GM21447 (cell line): ENCODE measurements around the gene SHISA9.

Experiments used
- ATAC-seq: cut with Tn5 transposase; IDR thresholded peaks from one replicate; pipeline ENCODE4 v1.9.1; 2021; ENCODE audit not compliant: unreplicated experiment

SHISA9 gene

GRCh38 chr16:13244770-13245169 is 343.4 kb downstream of the SHISA9 start:
- no peak for ATAC-seq

DNA sequence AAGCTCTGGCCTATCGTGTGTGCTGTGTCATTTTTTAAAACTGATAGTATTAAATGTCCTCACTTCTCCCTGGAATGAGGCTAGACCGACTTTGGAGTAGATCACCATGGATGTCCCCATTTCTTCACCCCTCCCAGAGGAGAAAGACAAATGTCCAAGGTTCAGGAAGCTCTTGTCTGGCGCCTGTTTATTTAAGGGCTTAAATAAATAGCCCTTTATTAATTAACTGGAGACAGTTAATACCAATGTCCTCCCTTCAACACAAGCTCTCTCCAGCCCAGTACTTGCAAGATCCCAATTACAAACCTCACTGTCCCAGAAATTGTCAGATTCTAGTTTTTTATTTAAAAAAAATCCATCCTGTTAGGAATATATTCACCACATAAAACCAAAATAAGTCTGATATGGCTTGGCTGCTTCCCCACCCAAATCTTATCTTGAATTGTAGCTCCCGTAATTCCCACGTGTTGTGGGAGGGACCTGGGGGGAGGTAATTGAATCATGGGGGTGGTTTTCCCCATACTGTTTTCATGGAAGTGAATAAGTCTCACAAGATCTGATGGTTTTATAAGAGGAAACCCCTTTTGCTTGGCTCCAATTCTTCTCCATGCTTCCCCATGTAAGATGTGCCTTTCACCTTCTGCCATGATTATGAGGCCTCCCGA is 344.4 kb downstream of the SHISA9 start:
- no peak for ATAC-seq

DNA sequence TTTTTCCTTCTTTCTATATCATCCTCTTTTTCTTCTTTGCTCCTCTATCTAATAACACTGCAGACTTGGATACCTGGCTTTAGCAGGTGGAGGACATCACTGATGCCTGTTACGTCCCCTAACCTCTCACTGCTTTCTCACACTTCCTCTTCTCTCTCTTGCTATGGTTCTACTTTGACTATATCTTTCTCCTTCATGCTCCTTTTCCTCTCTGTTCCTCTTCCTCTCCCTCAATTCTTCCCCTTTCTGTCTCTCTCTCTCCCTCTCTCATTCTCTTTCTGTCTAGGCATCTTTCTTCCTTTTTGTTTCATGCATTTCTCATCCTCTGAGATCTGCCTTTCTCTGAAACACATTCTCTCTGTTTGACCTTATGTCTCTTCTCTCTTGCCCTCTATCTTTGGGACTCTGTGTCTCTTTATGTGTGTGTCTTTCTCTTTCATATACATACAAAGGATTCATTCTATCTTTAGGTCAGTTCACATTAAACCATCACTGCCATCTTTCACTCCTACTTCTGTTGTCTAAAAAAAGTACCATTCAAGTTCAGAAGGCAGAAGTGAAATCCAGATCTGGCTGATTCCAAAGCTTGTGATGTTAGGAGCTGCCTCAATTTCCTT is 353.7 kb downstream of the SHISA9 start:
- ATAC-seq = no peak

GRCh38 chr16:13262270-13263090 is 361.1 kb downstream of the SHISA9 start:
- ATAC-seq = no peak

DNA sequence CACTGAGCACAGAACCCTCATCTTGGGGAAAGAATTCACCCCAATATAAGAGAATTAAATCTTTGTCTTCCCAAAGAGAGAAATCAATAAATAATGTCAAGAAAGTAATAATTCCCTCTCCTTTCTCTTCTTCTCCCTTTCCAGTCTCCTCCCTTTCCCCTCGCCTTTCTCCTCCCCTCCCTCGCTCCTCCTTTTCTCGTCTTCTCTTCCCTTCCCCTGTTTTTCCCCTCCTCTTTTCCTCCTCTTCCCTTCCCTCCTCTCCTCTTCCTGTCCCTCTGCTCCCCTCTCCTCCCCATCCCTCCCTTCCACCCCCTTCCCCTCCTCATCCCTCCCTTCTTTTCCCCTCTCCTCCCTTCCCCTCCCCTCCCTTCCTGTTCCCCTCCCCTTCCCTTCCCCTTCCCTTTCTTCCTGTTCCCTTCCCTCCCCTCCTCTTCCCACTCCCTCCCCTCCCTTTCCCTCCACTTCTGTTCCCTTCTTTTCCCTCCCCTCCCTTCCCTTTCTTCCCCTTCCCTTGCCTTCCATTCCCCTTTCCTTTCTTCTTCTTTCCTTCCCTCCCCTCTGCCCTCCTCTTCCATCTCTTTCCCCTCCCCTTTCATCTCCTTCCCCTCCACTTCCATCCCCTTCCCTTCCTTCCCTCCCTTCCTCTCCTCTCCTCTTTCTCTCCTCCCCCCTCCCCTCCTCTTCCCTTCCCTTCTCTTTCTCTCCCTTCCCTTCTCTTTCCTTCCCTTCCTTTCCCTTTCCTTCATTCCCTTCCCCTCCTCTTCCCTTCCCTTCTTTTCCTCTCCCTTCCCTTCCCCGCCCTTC is 363.6 kb downstream of the SHISA9 start:
- no peak for ATAC-seq

GRCh38 chr16:13269359-13269758 is 368.0 kb downstream of the SHISA9 start:
- no peak for ATAC-seq

DNA sequence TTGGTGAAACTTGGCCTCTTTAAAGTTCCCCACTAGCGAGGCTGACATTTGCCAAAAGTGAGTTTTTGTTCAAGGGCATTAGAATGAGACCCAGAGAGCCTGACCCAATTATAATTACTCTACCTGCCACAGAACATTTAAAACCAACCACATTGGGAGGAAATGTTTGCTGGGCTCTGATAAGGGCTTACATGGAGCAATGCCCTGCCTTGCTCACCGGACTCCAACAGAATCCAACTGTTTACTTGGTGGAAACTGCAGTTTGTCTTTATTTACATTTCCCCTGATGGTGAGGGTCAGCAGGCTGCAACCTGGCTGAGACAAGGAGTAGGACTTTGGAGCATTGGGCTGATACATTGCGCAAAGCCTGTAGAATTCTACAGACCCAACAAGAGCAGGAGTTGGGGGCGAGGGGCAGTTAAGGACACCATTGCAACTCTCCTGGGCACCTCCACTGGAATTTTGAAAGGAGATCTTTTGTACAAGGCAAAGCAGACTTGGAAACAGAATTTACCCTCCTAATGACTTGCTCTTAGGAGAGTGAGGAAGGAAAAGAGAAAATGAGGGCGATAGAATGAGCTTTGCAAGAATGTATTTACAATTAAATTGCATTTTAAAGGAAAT is 368.6 kb downstream of the SHISA9 start:
- ATAC-seq = no peak

DNA sequence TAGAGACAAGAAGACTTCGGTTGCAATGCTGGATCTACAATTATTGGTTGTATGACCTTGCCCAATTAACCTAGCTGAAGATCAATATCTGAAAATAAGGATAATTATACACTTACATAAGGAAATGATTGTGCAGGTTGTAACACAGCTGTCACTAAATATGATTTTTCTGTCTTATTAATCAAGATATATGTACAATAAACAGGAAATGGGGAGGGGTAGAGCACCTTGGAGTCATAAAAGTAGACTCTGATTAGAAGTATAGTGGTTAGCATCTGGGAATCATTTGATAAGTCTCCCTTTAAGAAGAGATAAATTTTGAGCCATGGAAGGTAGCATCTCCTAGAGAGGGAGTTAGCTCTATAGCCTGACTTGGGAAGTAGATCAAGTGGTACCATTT is 369.2 kb downstream of the SHISA9 start:
- ATAC-seq = no peak

GRCh38 chr16:13289515-13289914 is 388.1 kb downstream of the SHISA9 start:
- no peak for ATAC-seq
